Uterus (tissue), 4 donors: ENCODE data around the gene EFS. TPM values are rescaled to one million over a fixed set of nuclear protein-coding genes. Genes with fewer than 3 reads are reported as not detected.

ENCODE experiments used
- DNase-seq, 2 donors: peaks; one replicate each; pipeline ENCODE4 v3.0.0-alpha.2; 2019 to 2020
- H3K27ac ChIP-seq, 2 donors: fragments of 200-600 bp; sonication (generic); 1 replicate in 1 of 2; 2 replicates in 1 of 2; pipeline ENCODE4 v1.5.1; 2016 to 2018
- H3K27me3 ChIP-seq, 2 donors: fragments of 200-600 bp; sonication (generic); one replicate each; pipeline ENCODE4 v1.5.1; 2018 to 2019; ENCODE audit warnings: control low read depth in 1 of 2
- H3K36me3 ChIP-seq, 2 donors: fragments of 200-600 bp; sonication (generic); one replicate each; pipeline ENCODE4 v1.5.1; 2019; ENCODE audit warnings: control low read depth in 1 of 2
- H3K4me1 ChIP-seq, 2 donors: fragments of 200-600 bp; sonication (generic); one replicate each; pipeline ENCODE4 v1.5.1; 2018 to 2019; ENCODE audit warnings: control low read depth in 1 of 2
- H3K4me3 ChIP-seq, 2 donors: fragments of 200-600 bp; sonication (generic); 1 replicate in 1 of 2; 2 replicates in 1 of 2; pipeline ENCODE4 v1.5.1; 2018 to 2019; ENCODE audit warnings: mild to moderate bottlenecking in 1 of 2
- H3K9me3 ChIP-seq, 2 donors: fragments of 200-600 bp; sonication (generic); one replicate each; pipeline ENCODE4 v1.5.1; 2019; ENCODE audit warnings: control low read depth in 1 of 2
- POLR2A ChIP-seq, 2 donors: fragments of 450-650 bp; IDR thresholded peaks; one replicate each; pipeline ENCODE4 v1.6.1; 2016; ENCODE audit warnings: antibody characterized with exemption in 2 of 2, mild to moderate bottlenecking in 1 of 2, moderate library complexity in 1 of 2
- intact Hi-C: fragments of 100-400 bp; cut with DNase I; formaldehyde crosslinking; loops from one replicate; pipeline ENCODE4 v1.15.1; 2023; ENCODE audit warnings: low total_unique reads
- total RNA-seq, 4 donors: library from RNA; depleted of rRNA in 3 of 4; stranded (reverse); fragments of >200 nt in 3 of 4; gene quantifications; one replicate each; pipeline versions ENCODE4 v1.1.0 to v1.2.4, GENCODE V29; 2014 to 2023
- TF ChIP-seq, protein P1 (sequence below), 4 experiments: fragments of 200-600 bp in 2 of 4; fragments of 450-650 bp in 2 of 4; sonication (generic) in 2 of 4; IDR thresholded peaks; one replicate each; pipeline ENCODE4 v1.5.1; 2016 to 2019; ENCODE audit warnings: antibody characterized with exemption in 4 of 4, mild to moderate bottlenecking in 2 of 4, moderate library complexity in 1 of 4
- donor health status: DM: yes; HTN: yes; CAD: no.

The EFS gene
- total RNA-seq, 4 donors from 2014 or later, result 4.1 to 42.4 (median 21.7) TPM

GRCh38 chr14:23375527-23376251, 10.7 kb upstream of the EFS start:
- H3K9me3 ChIP-seq, result no peaks in the 10 kb centered on the region
- DNase-seq, result no peak
- no peak overlapping the region for H3K4me3 ChIP-seq
- no peaks in the 10 kb centered on the region for H3K27me3 ChIP-seq
- H3K27ac ChIP-seq, result no peak overlapping the region
- no peaks in the 10 kb centered on the region for H3K4me1 ChIP-seq
- TF ChIP-seq, protein P1, sequence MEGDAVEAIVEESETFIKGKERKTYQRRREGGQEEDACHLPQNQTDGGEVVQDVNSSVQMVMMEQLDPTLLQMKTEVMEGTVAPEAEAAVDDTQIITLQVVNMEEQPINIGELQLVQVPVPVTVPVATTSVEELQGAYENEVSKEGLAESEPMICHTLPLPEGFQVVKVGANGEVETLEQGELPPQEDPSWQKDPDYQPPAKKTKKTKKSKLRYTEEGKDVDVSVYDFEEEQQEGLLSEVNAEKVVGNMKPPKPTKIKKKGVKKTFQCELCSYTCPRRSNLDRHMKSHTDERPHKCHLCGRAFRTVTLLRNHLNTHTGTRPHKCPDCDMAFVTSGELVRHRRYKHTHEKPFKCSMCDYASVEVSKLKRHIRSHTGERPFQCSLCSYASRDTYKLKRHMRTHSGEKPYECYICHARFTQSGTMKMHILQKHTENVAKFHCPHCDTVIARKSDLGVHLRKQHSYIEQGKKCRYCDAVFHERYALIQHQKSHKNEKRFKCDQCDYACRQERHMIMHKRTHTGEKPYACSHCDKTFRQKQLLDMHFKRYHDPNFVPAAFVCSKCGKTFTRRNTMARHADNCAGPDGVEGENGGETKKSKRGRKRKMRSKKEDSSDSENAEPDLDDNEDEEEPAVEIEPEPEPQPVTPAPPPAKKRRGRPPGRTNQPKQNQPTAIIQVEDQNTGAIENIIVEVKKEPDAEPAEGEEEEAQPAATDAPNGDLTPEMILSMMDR (IDR thresholded peaks at IDR 0.05), result no peak
- TF ChIP-seq POLR2A (IDR thresholded peaks at IDR 0.05), result no peak
- H3K36me3 ChIP-seq, result no peaks in the 10 kb centered on the region
- intact Hi-C loops, result loop anchor here (5.0 kb wide), 1 partner anchor 48 kb away; no protein-coding TSS in a partner anchor

DNA sequence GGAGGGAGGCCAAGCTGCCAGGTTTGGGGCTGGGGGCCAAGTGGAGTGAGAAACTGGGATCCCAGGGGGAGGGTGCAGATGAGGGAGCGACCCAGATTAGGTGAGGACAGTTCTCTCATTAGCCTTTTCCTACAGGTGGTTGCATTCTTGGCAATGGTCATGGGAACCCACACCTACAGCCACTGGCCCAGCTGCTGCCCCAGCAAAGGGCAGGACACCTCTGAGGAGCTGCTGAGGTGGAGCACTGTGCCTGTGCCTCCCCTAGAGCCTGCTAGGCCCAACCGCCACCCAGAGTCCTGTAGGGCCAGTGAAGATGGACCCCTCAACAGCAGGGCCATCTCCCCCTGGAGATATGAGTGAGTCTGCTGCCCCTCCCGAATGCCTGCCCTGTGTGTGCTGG, 8.1 kb upstream of the EFS start:
- Histone ChIP-seq H3K4me1 (no peaks in the 10 kb centered on the region), H3K4me3 (no peak overlapping the region), H3K27me3 (no peaks in the 10 kb centered on the region), H3K9me3 (no peaks in the 10 kb centered on the region), H3K27ac (no peak overlapping the region), H3K36me3 (no peaks in the 10 kb centered on the region)
- no peak for TF ChIP-seq POLR2A (IDR thresholded peaks at IDR 0.05)
- TF ChIP-seq, protein P1 (IDR thresholded peaks at IDR 0.05), result no peak
- no peak for DNase-seq
- intact Hi-C loops, result no loop called here

DNA sequence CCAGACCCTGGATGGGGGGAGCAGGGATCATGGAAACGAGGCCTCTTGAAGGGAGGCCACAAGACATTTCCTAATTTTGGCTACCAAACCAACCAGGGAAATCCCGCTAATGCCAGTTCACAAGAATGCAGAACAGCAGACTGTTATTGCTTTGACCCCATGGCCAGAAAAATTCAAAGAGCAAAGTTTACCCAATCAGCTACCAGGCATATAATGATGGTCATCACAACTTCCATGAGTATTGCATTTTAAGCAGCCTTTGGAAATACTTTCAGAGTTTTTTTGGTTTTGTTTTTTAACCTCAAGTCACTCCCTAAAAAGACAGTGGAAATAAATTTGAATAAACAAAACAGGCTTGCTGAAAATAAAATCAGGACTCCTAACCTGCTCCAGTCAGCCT, 7.5 kb upstream of the EFS start, which contains the start of gene IL25:
Gene IL25, plus strand, starts transcription at position 301 of the 400 bp plus-strand sequence.
- intact Hi-C loops, result no loop called here

GRCh38 chr14:23371865-23372264, 6.9 kb upstream of the EFS start:
- TF ChIP-seq, protein P1 (IDR thresholded peaks at IDR 0.05), result no peak
- no peak for TF ChIP-seq POLR2A (IDR thresholded peaks at IDR 0.05)
- Histone ChIP-seq H3K27me3 (no peaks in the 10 kb centered on the region), H3K27ac (no peak overlapping the region), H3K9me3 (no peaks in the 10 kb centered on the region), H3K4me3 (no peak overlapping the region), H3K36me3 (no peaks in the 10 kb centered on the region), H3K4me1 (no peaks in the 10 kb centered on the region)
- DNase-seq, result no peak
- intact Hi-C loops, result no loop called here

More for the DNA sequence above, 7.5 kb upstream of the EFS start, which contains the start of gene IL25:
- no peaks in the 10 kb centered on the region for H3K27me3 ChIP-seq
- H3K4me1 ChIP-seq, result no peaks in the 10 kb centered on the region
- H3K4me3 ChIP-seq, result no peak within 1 kb of the TSS
- no peak within 1 kb of the TSS for H3K27ac ChIP-seq
- DNase-seq, result no peak
- TF ChIP-seq POLR2A (IDR thresholded peaks at IDR 0.05), result no peak
- TF ChIP-seq, protein P1 (IDR thresholded peaks at IDR 0.05), result no peak
- H3K36me3 ChIP-seq, result no peaks in the 10 kb centered on the region
- no peaks in the 10 kb centered on the region for H3K9me3 ChIP-seq

- no peak for TF ChIP-seq POLR2A (IDR thresholded peaks at IDR 0.05)
- TF ChIP-seq, protein P1 (IDR thresholded peaks at IDR 0.05), result no peak
- Histone ChIP-seq H3K27ac (no peak overlapping the region), H3K9me3 (no peaks in the 10 kb centered on the region), H3K4me1 (no peaks in the 10 kb centered on the region), H3K27me3 (no peaks in the 10 kb centered on the region), H3K4me3 (no peak overlapping the region), H3K36me3 (no peaks in the 10 kb centered on the region)
- intact Hi-C loops, result no loop called here
- DNase-seq, result no peak
Observed at GRCh38 chr14:23370221-23370620, 5.2 kb upstream of the EFS start.
